Breast epithelium (tissue), 3 donors: ENCODE measurements around the gene REV3L.

ENCODE experiments used
- CTCF ChIP-seq, 3 donors: fragments of 450-650 bp; IDR thresholded peaks; one replicate each; pipeline ENCODE4 v1.5.1; 2016 to 2017; ENCODE audit warnings: antibody characterized with exemption in 3 of 3, mild to moderate bottlenecking in 3 of 3, moderate library complexity in 3 of 3
- POLR2A ChIP-seq: fragments of 450-650 bp; IDR thresholded peaks from one replicate; pipeline ENCODE4 v1.6.1; 2016; ENCODE audit warnings: antibody characterized with exemption, mild to moderate bottlenecking, moderate library complexity
- POLR2AphosphoS5 ChIP-seq, 3 donors: sonication (generic); formaldehyde crosslinking; IDR thresholded peaks; one replicate each; pipeline ENCODE4 v1.6.1; 2017; ENCODE audit warnings: antibody characterized with exemption in 3 of 3

- TF ChIP-seq CTCF (IDR thresholded peaks at IDR 0.05), result no peak
- no peak for TF ChIP-seq POLR2AphosphoS5 (IDR thresholded peaks at IDR 0.05)
- no peak for TF ChIP-seq POLR2A
Observed at GRCh38 chr6:111472933-111473435, 10.0 kb downstream of the REV3L start.
